ENCODE data around the gene ACTL6B. TPM values are rescaled to one million over a fixed set of nuclear protein-coding genes. Genes with fewer than 3 reads are reported as not detected.

Gene ACTL6B
- total and polyA plus RNA-seq, 2 of the 13 experiments (the other 11 are each of a cell fraction or from before 2014, with no cell fraction given): not detected

- TF ChIP-seq HOXD1 (CRISPR knock-in tag; IDR thresholded peaks at IDR 0.05) (no peak), ZC3H13 (CRISPR knock-in tag; IDR thresholded peaks at IDR 0.05) (no peak), CEBPB (IDR thresholded peaks at IDR 0.05; ENCODE audit: borderline replicate concordance, low read depth, low read length) (0 out of 2 replicates have a peak, but pooled peaks have one; percentile 14), TFDP1 (CRISPR knock-in tag; IDR thresholded peaks at IDR 0.05; ENCODE audit: borderline replicate concordance) (no peak), CCDC6 (CRISPR knock-in tag; IDR thresholded peaks at IDR 0.05) (no peak), ZSCAN21 (CRISPR knock-in tag; IDR thresholded peaks at IDR 0.05; ENCODE audit: borderline replicate concordance) (no peak), CREM (IDR thresholded peaks at IDR 0.05) (no peak), CREM (CRISPR knock-in tag; IDR thresholded peaks at IDR 0.05) (no peak), MTERF4 (CRISPR knock-in tag; IDR thresholded peaks at IDR 0.05) (no peak)
- DNase-seq (ENCODE audit: low spot score) (no peak), ATAC-seq (no peak), FAIRE-seq (no peak)
- BruUV-seq (replicated peaks): no TSS peak
- in situ Hi-C loops (cut with HindIII; ENCODE audit: extremely low pct_ligation_motif_present, low pct_unique_long_range_greater_than_20kb): loop anchor here (10.0 kb wide), 1 partner anchor 234 kb away; the partner anchor contains the start of gene SPACDR
- ChIA-PET CTCF (ENCODE audit: low intra/inter-chr PET ratio, low total read pairs) (no interaction called here), POLR2A (no interaction called here)
- WGBS (ENCODE audit: low lambda C conversion rate): 25% methylated on average over 5 of the region's 6 CpGs
- no peaks in the 10 kb centered on the region for H4K20me1 ChIP-seq (ENCODE audit: insufficient read depth, low read length)
- H3K4me1 ChIP-seq (ENCODE audit: insufficient read depth, low read length): 0 out of 2 replicates have a peak, but pooled peaks cover 10% of the 10 kb centered on the region
- no peaks in the 10 kb centered on the region for H3K36me3 ChIP-seq (replicated peaks in 1 of 2; ENCODE audit: control insufficient read depth in 1 of 2, insufficient read depth in 2 of 2, low read length in 2 of 2)
- no peak overlapping the region for H3K4me2 ChIP-seq (ENCODE audit: low read depth, low read length)
- H3K9me3 ChIP-seq (ENCODE audit: low read length): no peaks in the 10 kb centered on the region
- no peak overlapping the region for H2AFZ ChIP-seq (ENCODE audit: low read length)
- no peak overlapping the region for H3K4me3 ChIP-seq (replicated peaks in 1 of 3; ENCODE audit: insufficient read depth in 1 of 3, low read depth in 2 of 3, low read length in 3 of 3)
- intact Hi-C loops (cut with micrococcal nuclease; ENCODE audit: unreplicated experiment): no loop called here
- H3K79me2 ChIP-seq (ENCODE audit: insufficient read depth, low read length): no peaks in the 10 kb centered on the region
- no peak overlapping the region for H3K9ac ChIP-seq (ENCODE audit: insufficient read depth, low read depth, low read length)
- H3K27ac ChIP-seq (ENCODE audit: extremely low read length, insufficient read depth, low read length): no peak overlapping the region
- H3K27me3 ChIP-seq (ENCODE audit: control insufficient read depth in 1 of 2, insufficient read depth in 2 of 2, low read length in 2 of 2): no peaks in the 10 kb centered on the region
Measured at GRCh38 chr7:100699018-100699417, 42.8 kb upstream of the ACTL6B start.
